GM21528 (cell line): Measurements from ENCODE around the gene IGSF21.

Experiments used
- ATAC-seq: cut with Tn5 transposase; IDR thresholded peaks from one replicate; pipeline ENCODE4 v1.9.1; 2021; ENCODE audit warnings: mild to moderate bottlenecking, moderate library complexity; ENCODE audit not compliant: unreplicated experiment, low FRiP score

The IGSF21 gene

DNA sequence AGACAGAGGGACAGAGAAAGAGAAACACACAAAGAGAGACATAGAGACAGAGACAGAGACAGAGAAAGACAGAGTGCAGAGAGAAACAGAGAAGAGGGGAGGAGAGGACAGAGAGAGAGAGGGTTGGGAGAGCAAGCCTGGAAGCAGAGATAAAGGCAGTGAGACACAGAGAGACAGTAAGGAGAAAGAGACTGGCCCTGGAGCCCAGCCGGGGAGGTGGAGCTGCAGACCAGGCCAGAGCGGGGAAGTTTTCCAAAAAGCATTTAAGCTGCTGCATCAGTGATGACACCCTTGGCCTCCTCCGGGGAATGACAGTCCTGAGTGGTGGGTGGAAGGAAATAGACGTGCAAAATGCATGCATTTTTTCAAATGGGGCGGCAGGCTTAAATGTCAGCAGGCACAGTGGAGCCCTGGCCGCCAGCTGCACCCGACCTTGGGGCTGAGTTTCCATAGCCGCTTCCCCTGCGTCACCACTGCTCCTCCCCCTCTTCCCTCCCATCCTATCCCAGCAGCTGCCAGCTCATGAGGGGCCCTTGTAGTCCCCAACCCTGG is 277.7 kb downstream of the IGSF21 start:
- no peak for ATAC-seq

DNA sequence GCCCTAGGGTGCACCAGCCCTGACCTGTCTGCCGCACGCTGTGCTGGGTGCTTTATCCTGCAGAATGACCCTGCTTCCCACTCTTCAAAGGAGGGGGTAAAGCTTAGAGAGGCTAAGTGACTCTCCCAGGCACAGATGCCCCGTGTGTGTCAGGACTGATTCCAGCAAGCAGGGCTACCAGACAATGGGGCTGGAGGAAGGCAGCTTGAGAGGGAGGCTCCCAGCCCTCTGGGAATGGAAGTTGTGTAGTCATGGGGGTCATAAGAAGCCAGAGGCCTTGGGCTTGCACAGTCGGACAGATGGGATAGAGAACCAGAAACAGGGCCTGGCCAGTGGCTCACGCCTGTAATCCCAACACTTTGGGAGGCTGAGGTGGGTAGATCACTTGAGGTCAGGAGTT is 279.0 kb downstream of the IGSF21 start:
- no peak for ATAC-seq

DNA sequence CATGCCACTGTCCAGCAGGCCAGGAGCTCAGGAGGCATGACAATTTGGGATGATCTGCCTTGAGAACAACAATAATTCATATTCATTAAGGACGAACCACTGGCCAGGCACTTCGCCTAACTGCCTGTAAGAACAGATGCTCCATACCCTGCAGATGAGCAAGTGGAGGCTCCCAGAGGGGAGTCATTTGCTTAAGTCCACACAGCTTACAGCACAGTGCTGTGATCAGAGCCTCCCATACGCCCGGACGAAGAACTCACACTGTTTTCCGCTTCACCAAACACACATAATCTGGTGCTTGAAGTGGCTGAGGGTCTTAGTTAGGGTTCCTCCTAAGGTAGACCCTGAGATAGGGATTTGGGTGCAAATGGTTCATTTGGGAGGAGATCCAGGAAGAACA is 279.7 kb downstream of the IGSF21 start:
- no peak for ATAC-seq

DNA sequence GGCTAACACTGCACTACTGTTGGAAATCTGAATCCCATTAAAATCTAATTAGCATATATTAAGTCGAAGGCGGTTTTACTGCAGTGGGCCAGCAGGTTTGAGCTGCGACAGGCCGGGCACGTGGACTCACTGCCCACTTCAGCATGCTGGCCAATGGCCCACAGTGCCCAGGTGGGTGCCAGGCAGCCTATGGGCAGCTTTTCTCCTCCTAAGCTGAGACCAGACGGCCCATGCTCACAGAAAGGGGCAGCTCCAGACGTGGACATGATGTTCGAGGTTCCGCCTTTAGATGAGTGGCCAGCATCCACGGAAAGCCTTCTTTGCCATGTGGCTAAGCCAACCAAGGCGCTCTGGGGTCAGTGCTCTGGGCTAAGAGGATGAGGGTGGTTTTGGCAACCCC is 283.4 kb downstream of the IGSF21 start:
- no peak for ATAC-seq

DNA sequence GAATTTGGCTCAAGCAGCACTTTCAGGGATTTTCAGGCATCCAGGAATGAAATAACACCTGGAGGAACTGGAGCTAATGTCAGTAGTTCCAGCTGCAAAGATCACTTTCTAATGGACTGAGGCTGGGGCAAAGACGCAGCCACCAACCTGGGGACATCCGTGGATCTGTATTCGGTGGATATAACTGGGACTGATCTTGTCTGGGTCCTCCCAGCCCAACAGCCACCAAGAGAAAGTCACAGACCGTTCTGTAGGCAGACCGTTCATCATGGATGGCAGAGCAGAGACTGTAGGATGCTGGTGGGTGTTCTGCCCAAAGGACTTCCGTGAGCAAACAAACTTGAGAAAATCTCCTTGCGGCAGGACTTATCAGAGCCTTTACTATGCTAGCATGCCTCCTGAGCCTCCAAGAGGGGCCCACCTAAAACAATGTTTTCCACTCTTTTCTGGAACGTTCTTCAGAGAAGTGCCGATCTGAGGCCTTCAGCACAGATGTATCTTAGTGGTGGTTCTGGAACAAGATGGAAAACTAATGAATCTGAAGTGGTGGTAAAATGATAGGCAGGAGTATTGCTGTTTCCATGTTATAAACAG is 287.1 kb downstream of the IGSF21 start:
- no peak for ATAC-seq

DNA sequence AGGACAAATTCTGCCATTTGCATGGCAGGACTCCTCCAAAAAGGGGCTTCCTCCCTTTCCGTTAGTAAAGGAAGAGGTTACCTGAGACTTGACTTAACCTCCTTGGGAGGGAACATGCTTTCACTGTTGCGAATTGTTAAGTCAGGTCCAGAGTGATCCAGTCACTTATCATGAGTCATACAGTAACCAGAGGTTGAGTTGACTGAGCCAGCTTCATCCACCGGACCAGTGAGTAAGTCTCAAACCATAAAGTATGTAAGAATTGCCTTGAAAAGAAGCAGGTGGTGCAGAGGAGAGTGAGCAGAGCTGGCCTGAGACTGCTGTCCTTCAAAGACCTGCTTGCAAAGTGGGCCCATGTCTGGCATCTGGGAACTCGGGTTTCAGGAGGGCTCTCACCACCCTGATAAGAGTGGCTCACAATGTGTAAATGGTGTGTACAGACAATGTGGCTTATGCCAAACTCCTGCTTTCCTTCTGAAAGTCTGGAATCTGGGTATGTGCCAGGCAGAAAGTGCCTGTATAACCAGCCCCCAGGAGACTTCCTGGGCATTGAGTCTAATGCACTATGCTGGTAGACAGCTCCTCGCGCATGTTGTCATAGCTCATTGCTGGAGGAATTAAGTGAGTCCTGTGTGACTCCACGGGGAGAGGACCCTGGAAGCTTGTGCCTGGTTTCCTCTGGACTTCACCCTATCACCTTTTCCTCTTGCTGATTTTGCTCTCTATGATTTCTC is 288.8 kb downstream of the IGSF21 start:
- no peak for ATAC-seq

DNA sequence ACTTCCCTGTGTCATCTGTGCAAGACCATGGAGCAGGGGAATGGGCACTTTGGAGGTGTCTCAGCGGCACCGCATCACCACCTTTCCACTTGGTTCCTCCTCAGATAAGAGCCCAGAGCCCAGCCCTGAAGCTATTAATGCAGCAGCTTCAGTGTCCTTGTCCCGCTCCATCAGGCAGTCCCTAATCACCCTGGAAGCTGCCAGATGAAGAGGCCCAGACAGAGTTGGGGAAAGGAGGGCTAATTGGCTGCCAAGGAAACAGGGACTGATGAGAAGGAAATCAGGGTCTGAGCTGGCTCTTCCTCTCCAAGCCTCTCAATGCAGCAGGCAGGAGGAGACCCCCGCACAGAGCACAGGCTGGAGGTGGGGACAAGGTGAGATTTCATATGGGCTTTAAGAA is 290.0 kb downstream of the IGSF21 start:
- no peak for ATAC-seq

DNA sequence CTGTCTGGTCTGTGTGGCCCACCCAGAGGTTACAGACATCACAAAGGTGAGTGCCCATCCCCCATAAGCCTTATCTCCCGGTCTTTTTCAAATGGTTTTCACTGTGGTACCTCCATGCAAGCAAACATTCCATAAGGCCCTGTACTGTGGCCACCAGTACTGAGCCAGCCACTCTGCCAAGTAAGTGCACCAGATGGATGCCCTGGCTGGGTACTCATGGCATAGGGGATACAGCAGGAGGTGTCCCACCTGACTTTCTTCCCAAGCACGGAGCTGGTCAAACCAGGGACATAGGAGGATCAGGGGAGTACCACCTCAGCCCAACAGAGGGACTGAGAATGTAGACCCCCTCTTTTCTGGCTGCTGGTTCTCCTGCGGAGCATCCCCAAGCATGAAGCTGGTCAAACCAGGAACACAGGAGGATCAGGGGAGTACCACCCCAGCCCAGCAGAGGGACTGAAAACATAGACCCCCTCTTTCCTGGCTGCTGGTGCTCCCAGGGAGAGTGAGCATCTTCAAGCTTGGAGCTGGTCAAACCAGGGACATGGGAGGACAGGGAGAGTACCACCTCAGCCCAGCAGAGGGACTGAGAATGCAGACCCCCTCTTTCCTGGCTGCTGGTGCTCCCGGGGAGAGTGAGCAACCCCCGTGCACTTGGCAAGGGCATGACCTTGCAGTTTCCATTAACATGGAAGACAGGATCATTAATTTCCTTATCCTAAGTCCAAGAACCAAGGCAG is 291.4 kb downstream of the IGSF21 start:
- no peak for ATAC-seq

DNA sequence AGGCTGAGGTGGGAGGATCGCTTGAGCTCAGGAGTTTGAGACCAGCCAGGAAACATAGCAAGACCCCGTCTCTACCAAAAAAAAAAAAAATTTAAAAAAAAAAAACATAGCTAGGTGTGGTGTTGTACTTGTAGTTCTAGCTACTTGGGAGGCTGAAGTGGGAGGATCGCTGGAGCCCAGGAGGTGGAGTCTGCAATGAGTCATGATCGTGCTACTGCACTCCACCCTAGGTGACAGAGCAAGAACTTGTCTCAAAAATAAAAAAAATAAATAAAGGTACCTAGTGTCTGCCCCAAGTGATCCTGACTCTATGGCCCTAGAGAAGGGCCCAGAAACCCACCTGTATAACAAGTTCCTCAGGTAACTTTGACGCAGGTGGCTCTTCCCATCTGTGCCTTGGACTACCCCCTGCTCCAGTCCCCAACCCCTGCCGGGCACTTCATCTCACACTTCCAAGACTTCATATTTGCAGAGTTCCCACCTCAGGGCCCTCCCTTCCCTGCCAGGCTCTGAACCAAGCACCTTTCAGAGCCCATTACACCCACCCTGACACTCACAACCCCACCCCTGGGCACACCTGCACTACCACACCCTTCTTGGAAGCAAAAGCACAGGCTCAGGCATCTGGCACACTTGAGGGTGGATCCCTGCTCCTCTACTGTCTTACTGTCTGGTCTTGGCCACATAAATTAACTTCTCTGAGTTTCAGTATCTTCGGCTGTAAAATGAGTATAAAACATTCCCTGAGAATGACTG is 292.9 kb downstream of the IGSF21 start:
- no peak for ATAC-seq

DNA sequence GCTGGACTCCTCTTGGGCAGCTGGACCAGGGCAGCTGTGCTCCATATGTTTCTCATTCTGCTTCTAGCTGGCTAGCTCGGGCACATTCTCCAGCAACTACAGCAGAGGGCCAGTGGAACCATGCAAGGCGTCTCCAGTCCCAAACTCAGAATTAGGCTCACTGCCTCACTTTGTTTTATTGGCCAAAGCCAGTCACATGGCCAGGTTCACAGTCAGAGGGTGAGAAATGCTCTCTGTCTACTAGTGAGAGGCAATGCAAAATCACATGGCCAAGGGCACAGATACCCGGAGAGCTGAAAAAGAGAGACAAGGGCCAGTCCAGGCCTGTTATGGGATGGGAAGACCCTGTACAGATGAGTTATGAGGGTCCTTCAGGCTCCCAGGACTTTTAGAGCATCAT is 294.3 kb downstream of the IGSF21 start:
- ATAC-seq: no peak

DNA sequence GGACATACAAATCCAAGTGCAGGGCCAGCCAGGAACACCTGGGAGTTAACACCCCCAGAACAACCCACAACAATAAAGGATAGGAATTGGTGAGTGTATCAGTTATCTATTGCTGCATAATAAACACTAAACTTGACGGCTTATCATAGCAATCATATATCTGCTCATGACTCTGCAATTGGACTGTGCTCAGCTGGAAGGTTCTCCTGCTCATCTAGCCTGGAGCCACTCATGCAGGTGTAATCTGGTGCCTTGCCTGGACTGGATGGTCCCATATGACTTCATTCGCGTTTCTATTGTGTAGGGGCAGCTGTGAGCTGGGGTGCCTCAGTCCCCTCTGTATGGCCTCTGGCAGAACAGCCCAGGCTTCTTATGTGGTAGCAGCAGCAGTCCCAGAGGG is 296.9 kb downstream of the IGSF21 start:
- no peak for ATAC-seq

DNA sequence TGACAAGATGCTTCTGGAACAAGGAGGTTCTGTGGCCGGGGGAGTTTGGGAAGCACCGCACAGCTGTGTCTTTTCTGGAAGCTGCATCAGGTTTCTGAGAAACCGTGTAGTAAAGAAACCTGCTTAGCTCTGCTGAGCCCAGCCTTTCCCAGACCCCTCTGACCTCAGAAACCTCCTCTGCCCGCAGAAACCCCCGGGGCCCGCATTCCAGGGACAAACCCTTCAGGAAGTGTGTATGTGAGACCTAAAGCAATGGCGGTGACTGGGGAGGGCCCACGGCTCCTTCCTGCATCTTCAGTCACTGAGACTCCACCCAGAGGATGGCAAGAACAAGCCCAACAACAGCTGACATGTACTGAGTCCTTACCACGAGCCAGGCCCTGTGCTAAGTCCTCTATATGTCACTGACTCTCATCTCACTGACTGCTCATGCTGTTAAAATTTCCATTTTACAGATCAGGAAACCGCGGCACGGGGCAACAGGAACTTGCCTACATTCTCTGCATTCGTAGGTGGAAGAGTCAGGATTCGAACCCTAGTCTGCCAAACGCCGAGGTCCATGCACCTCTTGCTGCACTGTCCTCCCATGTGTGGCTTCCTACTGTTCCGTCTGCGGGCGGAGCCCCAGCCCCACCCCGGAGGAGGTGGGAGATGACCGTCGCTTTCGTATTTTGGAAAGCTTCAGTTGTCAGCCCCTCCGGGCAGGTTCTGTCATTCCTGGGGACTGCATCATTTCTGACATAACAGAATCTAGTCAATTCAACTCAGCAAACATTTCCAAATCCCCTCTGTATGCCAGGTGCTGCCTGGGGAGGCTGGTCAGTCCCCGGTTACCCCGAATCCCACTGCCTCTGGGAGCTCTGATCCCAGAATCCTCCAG is 299.8 kb downstream of the IGSF21 start:
- ATAC-seq: no peak

DNA sequence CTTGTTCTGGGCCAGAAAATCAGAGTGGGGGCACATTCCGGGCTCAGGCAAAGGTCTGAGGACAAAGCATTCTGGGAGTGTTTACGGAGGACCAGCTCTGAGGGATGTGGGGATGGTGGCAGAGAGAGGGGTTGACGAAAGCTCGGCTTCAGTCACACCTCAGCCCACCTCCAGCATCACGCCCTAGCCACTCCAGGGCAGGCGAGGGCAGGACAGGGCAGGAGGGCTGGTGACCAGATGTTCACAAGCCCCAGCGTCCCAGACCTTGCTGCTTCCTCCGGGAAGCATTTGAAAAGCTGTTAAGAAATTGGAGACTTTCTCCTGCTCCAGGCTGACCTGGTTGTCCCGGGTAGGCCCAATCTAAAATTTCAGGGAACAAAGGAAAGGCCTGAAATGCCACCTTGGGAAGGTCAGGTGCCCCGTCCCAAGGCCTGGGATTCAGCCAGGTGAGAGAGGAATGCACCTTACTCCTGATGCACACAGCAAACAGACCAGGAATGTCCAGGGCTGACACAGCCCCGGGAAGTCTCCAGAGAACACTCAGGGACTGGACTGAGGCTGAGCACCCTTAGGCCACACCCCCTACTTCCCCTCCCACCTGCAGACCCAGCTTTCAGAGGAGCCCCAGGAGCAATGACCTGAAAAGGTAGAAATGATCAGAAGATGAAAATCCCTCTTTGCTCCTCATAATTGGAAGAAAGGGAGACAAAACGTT is 301.2 kb downstream of the IGSF21 start:
- ATAC-seq: no peak

DNA sequence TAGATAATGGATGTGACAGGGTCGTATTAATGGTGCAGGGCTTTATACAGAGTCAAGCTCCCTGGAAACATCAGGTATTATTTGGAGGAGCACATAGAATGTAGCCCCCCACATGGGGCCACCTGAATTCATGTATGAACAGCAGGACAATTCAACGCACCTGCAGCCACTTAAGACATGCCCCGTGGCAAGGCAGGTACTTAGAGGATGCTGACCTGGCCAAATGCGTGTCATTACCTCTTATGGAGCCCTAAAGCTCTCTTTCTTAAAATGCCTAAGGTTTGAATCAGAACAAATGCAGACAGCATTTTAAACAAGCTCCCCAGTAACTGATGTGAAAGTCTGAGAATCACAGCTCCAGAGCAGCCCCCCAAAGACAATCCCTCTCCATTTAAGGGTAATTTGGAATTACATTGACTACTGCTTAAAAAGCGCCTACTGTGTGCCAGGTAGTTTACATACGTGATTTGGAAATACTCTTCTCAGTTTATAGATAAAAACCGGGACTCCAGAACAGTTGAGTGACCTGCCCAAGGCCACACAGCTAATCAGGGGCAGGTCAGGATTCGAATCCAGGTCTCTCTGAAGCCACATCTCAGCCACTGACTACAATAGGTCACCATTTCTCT is 302.1 kb downstream of the IGSF21 start:
- ATAC-seq: no peak

DNA sequence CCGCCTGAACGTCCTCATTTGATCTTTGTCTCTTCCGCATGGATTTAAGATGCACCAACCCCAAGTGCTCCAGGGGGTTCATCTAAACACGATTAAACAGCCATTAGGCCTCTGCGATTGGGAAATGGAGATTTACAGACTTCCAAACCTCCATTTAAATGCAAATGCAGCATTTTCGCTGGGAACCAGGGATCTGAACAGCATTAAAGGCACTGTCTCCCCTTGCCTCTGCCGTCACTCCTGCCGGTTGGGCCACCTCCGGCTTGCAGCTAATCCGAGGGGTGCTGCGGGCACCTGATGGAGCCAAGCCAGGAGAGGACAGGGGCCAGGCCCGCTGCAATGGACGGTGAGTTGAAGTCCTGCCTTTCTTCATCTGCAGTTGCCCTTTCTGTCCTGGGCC is 302.8 kb downstream of the IGSF21 start:
- ATAC-seq: no peak

DNA sequence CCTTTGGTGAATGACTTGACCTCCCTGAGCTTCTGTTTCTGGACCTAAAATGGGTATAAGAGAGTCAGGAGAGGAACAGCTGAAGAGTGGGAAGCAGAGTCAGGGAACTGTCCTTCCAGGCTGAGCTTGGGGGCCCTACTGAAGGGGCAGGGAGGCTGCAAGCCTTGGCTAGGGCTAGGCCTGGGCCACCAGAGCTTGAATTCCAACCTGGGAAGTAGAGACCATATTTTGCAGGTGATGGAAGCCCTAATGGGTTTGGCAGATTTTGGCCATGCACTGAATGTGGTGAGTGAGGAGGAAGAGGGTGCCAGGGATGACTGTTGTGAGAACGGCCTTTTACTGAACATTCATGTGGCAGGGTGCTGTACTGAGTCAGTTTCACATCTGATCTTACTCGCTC is 303.7 kb downstream of the IGSF21 start:
- ATAC-seq: no peak

DNA sequence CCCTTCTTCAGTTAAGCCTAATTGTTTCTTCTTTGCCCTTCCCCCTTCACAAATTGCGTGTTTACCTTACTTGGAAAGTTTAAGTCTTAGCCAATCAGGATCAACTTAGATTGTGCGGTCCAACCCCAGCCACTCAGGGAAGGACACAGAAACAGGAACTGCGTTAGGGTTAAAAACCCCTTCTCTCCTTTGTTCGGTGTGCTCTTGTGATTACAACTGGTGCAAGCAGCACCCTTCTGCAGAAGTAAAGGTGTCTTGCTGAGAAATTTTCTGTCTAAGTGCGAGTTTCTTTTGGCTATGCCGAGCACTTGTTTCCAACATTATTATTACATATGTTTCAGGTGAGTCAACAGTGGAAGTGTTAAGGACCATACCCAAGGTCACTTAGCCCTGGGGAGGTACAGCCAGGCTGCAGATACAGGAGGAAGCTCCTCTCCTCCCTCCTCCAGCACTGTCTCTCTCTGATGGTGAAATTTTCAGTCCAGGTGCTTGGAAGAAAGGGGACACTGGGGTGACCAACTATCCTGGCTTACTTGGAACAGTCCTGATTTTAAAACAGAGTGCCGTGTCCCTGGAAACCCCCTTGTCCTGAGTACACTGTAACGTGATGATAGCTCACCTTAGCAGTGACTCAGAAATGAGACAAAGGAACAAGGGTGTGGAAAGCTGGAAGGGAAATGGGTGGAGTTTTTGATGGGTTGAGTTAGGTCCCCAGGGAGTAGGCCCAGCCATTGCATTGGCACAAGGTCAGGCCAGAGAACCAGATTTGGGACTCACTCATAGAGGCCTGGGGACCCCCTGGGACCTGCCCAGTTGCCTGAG is 304.4 kb downstream of the IGSF21 start:
- no peak for ATAC-seq

DNA sequence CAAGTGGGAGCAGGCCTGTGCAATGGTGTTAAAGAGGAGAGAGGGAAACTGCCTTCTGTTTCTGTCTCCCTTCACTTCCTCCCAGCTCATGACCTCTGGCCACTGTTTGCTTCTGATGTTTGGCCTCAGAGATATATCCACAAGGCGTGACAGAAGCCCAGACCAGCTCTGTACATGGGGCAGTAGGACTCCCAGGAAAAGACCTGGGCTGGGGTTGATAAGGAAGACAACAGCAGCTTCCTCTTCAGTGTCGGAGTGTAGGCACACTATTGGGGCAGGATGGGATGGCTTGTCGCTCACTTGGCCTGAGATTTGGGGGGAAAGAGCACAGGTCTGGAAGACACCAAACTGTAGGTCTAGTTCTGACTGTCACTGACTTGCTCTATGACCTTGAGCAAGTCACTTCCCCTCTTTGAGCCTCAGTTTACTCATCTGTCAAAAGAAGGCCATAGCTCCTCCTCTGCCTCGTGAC is 305.3 kb downstream of the IGSF21 start:
- no peak for ATAC-seq
